GM12878 (cell line): ENCODE data around the gene SWSAP1. TPM values are rescaled to one million over a fixed set of nuclear protein-coding genes. Genes with fewer than 3 reads are reported as not detected.
A peak's percentile ranks its signal among the peaks of the same experiment; 100 is the strongest.

Experiments
- ATF7 ChIP-seq: fragments of 450-650 bp; IDR thresholded peaks from 2 replicates; pipeline ENCODE4 v1.6.1; 2016; ENCODE audit warnings: low read depth, mild to moderate bottlenecking
- CHD4 ChIP-seq: fragments of 200-600 bp; sonication (generic); IDR thresholded peaks from 2 replicates; pipeline ENCODE4 v1.6.1; 2016; ENCODE audit warnings: mild to moderate bottlenecking
- EGR1 ChIP-seq, 2 experiments: IDR thresholded peaks; 1 replicate in 1 of 2; 2 replicates in 1 of 2; pipeline ENCODE4 v1.6.1; 2011 to 2012; ENCODE audit warnings: low read depth in 2 of 2, low read length in 2 of 2, borderline replicate concordance in 1 of 2, mild to moderate bottlenecking in 1 of 2, moderate library complexity in 1 of 2
- EP300 ChIP-seq, 2 experiments: fragments of 150-350 bp in 1 of 2; IDR thresholded peaks; 2 replicates each; pipeline ENCODE4 v1.6.1; 2011 to 2012; ENCODE audit warnings: low read depth in 2 of 2, low read length in 2 of 2, borderline replicate concordance in 1 of 2, improper control_type of control experiment in 1 of 2, inconsistent platforms in 1 of 2; ENCODE audit not compliant: control insufficient read depth in 1 of 2
- ESRRA ChIP-seq: IDR thresholded peaks from 2 replicates; pipeline ENCODE4 v1.6.1; 2012; ENCODE audit warnings: mild to moderate bottlenecking, low read length, improper control_type of control experiment
- GABPA ChIP-seq: IDR thresholded peaks from 2 replicates; pipeline ENCODE4 v1.6.1; 2014; ENCODE audit warnings: antibody characterized with exemption, low read depth, mild to moderate bottlenecking, inconsistent platforms
- GATAD2B ChIP-seq: fragments of 450-650 bp; conservative IDR thresholded peaks from 2 replicates; pipeline ENCODE4 v1.6.1; 2017; ENCODE audit warnings: low read depth, mild to moderate bottlenecking, moderate library complexity
- IRF5 ChIP-seq: fragments of 450-650 bp; IDR thresholded peaks from 2 replicates; pipeline ENCODE4 v1.6.1; 2017; ENCODE audit warnings: borderline replicate concordance
- JUNB ChIP-seq: IDR thresholded peaks from 2 replicates; pipeline ENCODE4 v1.6.1; 2016; ENCODE audit warnings: antibody characterized with exemption, mild to moderate bottlenecking
- KAT2A ChIP-seq: conservative IDR thresholded peaks from 2 replicates; pipeline ENCODE4 v1.6.1; 2011; ENCODE audit warnings: low read depth, low read length; ENCODE audit not compliant: control insufficient read depth
- KDM1A ChIP-seq: fragments of 200-600 bp; sonication (generic); IDR thresholded peaks from 2 replicates; pipeline ENCODE4 v1.6.1; 2016; ENCODE audit warnings: borderline replicate concordance
- NR2C1 ChIP-seq: fragments of 450-650 bp; IDR thresholded peaks from 2 replicates; pipeline ENCODE4 v1.6.1; 2017; ENCODE audit warnings: antibody characterized with exemption, mild to moderate bottlenecking, moderate library complexity
- RFX5 ChIP-seq: IDR thresholded peaks from 2 replicates; pipeline ENCODE4 v1.6.1; 2011; ENCODE audit warnings: low read depth, low read length, improper control_type of control experiment
- SKIL ChIP-seq: fragments of 450-650 bp; IDR thresholded peaks from 2 replicates; pipeline ENCODE4 v1.6.1; 2017; ENCODE audit warnings: mild to moderate bottlenecking, low read depth, inconsistent platforms; ENCODE audit not compliant: poor library complexity, severe bottlenecking
- SRF ChIP-seq, 2 experiments: IDR thresholded peaks; 2 replicates each; pipeline ENCODE4 v1.6.1; 2011; ENCODE audit warnings: low read depth in 2 of 2, low read length in 2 of 2, mild to moderate bottlenecking in 1 of 2, moderate library complexity in 1 of 2
- STAT1 ChIP-seq: fragments of 450-650 bp; conservative IDR thresholded peaks from 2 replicates; pipeline ENCODE4 v1.6.1; 2014; ENCODE audit warnings: antibody characterized with exemption, mild to moderate bottlenecking
- STAT3 ChIP-seq: IDR thresholded peaks from 2 replicates; pipeline ENCODE4 v1.6.1; 2011; ENCODE audit warnings: low read depth, low read length, improper control_type of control experiment
- TAF1 ChIP-seq: IDR thresholded peaks from 2 replicates; pipeline ENCODE4 v1.6.1; 2011; ENCODE audit warnings: mild to moderate bottlenecking, low read depth, low read length, borderline replicate concordance
- WRNIP1 ChIP-seq: IDR thresholded peaks from 2 replicates; pipeline ENCODE4 v1.6.1; 2011; ENCODE audit warnings: low read depth, low read length, improper control_type of control experiment, borderline replicate concordance
- ZSCAN29 ChIP-seq: fragments of 450-650 bp; IDR thresholded peaks from 2 replicates; pipeline ENCODE4 v1.6.1; 2017; ENCODE audit warnings: mild to moderate bottlenecking, moderate library complexity
- polyA plus RNA-seq, 11 experiments: library from polyadenylated mRNA; depleted of rRNA in 4 of 11; unstranded in 6 of 11; stranded (reverse) in 5 of 11; fragments of >200 nt; fragmentation: Nextera tagmentation in 4 of 11; fragmentation: Illumina TruSeq in 1 of 11; extraction: Ambion mirVana in 4 of 11; extraction: Trizol in 1 of 11; gene quantifications; 1 replicate in 1 of 11; 2 replicates in 10 of 11; pipeline versions ENCODE4 v1.2.1 to v1.2.3, GENCODE V29; 2011 to 2016; ENCODE audit warnings: inconsistent platforms in 2 of 11, missing spikeins in 2 of 11, low read depth in 1 of 11
- total RNA-seq, 4 experiments: library from RNA; depleted of rRNA in 3 of 4; stranded (reverse); fragments of >200 nt in 3 of 4; fragmentation: Illumina TruSeq in 1 of 4; extraction: Trizol in 1 of 4; gene quantifications; 2 replicates each; pipeline versions ENCODE4 v1.2.1 to v1.2.3, GENCODE V29; 2013 to 2021
- TF ChIP-seq, protein P1 (sequence below): IDR thresholded peaks from 2 replicates; pipeline ENCODE4 v1.6.1; 2012; ENCODE audit warnings: low read depth, low read length, improper control_type of control experiment
- TF ChIP-seq, protein P2 (sequence below): fragments of 450-650 bp; IDR thresholded peaks from 2 replicates; pipeline ENCODE4 v1.6.1; 2016; ENCODE audit warnings: mild to moderate bottlenecking
- TF ChIP-seq, protein P3 (sequence below): fragments of 450-650 bp; IDR thresholded peaks from 2 replicates; pipeline ENCODE4 v1.6.1; 2018; ENCODE audit warnings: borderline replicate concordance, mild to moderate bottlenecking; ENCODE audit not compliant: partially characterized antibody

Gene SWSAP1
- total and polyA plus RNA-seq, 10 of the 15 experiments (the other 5 are each of a cell fraction or from before 2014, with no cell fraction given): 0.18 to 6.5 (median 2.4) TPM

DNA sequence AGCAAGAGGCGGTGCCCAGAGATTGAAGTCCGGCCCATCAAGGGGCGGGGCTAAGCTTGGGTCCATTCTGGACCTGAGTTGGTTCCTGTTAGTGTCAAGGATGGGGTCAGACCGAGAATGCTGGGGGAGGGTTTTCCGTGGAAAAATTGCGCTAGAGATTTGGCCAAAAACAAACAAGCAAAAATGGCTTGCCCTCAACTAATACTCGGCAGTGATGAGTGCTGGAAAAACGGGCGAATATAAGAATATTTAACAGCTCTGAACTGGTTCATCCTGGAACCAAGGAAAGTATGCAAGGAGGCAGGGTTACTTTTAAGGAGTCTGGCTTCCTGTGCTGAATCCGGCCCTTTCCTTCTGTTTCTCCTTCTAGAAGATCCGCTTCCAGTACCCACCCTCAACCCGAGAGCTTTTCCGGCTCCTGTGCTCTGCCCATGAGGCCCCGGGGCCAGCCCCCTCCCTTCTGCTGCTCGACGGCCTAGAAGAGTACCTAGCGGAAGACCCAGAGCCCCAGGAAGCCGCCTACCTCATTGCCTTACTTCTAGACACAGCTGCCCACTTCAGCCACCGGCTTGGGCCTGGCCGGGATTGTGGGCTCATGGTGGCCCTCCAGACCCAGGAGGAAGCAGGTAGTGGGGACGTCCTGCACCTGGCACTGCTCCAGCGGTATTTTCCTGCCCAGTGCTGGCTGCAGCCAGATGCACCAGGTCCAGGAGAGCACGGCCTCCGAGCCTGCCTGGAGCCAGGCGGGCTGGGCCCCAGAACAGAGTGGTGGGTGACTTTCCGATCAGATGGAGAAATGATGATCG, 880 bp downstream of the SWSAP1 start (continued):
- TF ChIP-seq SRF (IDR thresholded peaks at IDR 0.05; ENCODE audit: low read depth in 2 of 2, low read length in 2 of 2) (no peak), ATF7 (no peak), ZSCAN29 (no peak), IRF5 (no peak), GATAD2B (no peak), ESRRA (no peak), SKIL (peak; percentile 17), KDM1A (no peak), GABPA (no peak), STAT1 (no peak), EP300 (IDR thresholded peaks at IDR 0.05; ENCODE audit: borderline replicate concordance in 1 of 2, control insufficient read depth in 1 of 2, low read depth in 2 of 2, low read length in 2 of 2) (no peak), JUNB (no peak), CHD4 (no peak), STAT3 (no peak), TAF1 (peak; percentile 72; the same call in 1 of the 2 replicates), WRNIP1 (no peak), KAT2A (no peak), NR2C1 (no peak), RFX5 (no peak), EGR1 (IDR thresholded peaks at IDR 0.05; ENCODE audit: borderline replicate concordance in 1 of 2, low read depth in 2 of 2, low read length in 2 of 2) (peak in 1 of 2 experiments; percentile 25; a peak in 1 of 3 replicates)
- TF ChIP-seq, protein P1, sequence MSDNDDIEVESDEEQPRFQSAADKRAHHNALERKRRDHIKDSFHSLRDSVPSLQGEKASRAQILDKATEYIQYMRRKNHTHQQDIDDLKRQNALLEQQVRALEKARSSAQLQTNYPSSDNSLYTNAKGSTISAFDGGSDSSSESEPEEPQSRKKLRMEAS: no peak
- TF ChIP-seq, protein P2, sequence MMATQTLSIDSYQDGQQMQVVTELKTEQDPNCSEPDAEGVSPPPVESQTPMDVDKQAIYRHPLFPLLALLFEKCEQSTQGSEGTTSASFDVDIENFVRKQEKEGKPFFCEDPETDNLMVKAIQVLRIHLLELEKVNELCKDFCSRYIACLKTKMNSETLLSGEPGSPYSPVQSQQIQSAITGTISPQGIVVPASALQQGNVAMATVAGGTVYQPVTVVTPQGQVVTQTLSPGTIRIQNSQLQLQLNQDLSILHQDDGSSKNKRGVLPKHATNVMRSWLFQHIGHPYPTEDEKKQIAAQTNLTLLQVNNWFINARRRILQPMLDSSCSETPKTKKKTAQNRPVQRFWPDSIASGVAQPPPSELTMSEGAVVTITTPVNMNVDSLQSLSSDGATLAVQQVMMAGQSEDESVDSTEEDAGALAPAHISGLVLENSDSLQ: no peak
- TF ChIP-seq, protein P3, sequence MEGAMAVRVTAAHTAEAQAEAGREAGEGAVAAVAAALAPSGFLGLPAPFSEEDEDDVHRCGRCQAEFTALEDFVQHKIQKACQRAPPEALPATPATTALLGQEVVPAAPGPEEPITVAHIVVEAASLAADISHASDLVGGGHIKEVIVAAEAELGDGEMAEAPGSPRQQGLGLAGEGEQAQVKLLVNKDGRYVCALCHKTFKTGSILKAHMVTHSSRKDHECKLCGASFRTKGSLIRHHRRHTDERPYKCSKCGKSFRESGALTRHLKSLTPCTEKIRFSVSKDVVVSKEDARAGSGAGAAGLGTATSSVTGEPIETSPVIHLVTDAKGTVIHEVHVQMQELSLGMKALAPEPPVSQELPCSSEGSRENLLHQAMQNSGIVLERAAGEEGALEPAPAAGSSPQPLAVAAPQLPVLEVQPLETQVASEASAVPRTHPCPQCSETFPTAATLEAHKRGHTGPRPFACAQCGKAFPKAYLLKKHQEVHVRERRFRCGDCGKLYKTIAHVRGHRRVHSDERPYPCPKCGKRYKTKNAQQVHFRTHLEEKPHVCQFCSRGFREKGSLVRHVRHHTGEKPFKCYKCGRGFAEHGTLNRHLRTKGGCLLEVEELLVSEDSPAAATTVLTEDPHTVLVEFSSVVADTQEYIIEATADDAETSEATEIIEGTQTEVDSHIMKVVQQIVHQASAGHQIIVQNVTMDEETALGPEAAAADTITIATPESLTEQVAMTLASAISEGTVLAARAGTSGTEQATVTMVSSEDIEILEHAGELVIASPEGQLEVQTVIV: no peak
